Measurements from ENCODE around the gene EIF4E3. TPM values are rescaled to one million over a fixed set of nuclear protein-coding genes. Genes with fewer than 3 reads are reported as not detected.

EIF4E3 gene
- total and polyA plus RNA-seq, 2 donors (not counting 1 experiment from before 2014, with no cell fraction given), result 1.00 to 5.0 TPM

- Histone ChIP-seq H3K27me3 (replicated peaks in 1 of 4; ENCODE audit: control extremely low read depth in 1 of 4, control insufficient read depth in 3 of 4, insufficient read depth in 4 of 4, low read length in 3 of 4) (no peaks in the 10 kb centered on the region), H3K36me3 (replicated peaks in 1 of 2; ENCODE audit: control extremely low read depth in 1 of 2, control insufficient read depth in 1 of 2, extremely low read depth in 1 of 2, insufficient read depth in 2 of 2, low read length in 1 of 2) (no peaks in the 10 kb centered on the region), H3K4me2 (replicated peaks; ENCODE audit: low read depth, low read length, poor library complexity, severe bottlenecking) (no peak overlapping the region), H3K27ac (ENCODE audit: low read length in 2 of 2) (no peak overlapping the region), H3K4me1 (ENCODE audit: control insufficient read depth in 2 of 2, insufficient read depth in 2 of 2, low read length in 2 of 2) (peaks cover 8% of the 10 kb centered on the region in 2 donors), H3K9me3 (ENCODE audit: control extremely low read depth in 1 of 3, control insufficient read depth in 2 of 3, insufficient read depth in 1 of 3, low read length in 2 of 3) (no peaks in the 10 kb centered on the region), H3K4me3 (ENCODE audit: control extremely low read depth in 1 of 5, extremely low read depth in 1 of 5, insufficient read depth in 1 of 5, low read depth in 2 of 5, low read length in 4 of 5) (no peak overlapping the region), H3K79me2 (ENCODE audit: control insufficient read depth, insufficient read depth, low read length) (no peaks in the 10 kb centered on the region), H2AFZ (ENCODE audit: insufficient read depth, low read depth, low read length, poor library complexity, severe bottlenecking) (peak overlapping the region; percentile 13), H4K20me1 (ENCODE audit: control insufficient read depth, insufficient read depth, low read length, poor library complexity, severe bottlenecking) (no peaks in the 10 kb centered on the region), H3K9ac (ENCODE audit: low read length) (no peak overlapping the region)
- DNase-seq (peak; percentile 32), ATAC-seq (ENCODE audit: low read depth) (peak; percentile 62)
- H3K27ac Mint-ChIP-seq, result no peak overlapping the region
- H3K27me3 Mint-ChIP-seq, result no peaks in the 10 kb centered on the region
- CTCF ChIA-PET, result no interaction called here
- peaks cover 8% of the 10 kb centered on the region for H3K4me1 Mint-ChIP-seq
- intact Hi-C loops (cut with micrococcal nuclease), result no loop called here
- TF ChIP-seq CTCF (IDR thresholded peaks at IDR 0.05) (no peak), EZH2 (IDR thresholded peaks at IDR 0.05; ENCODE audit: borderline replicate concordance, insufficient read depth, low read depth, low read length, poor library complexity, severe bottlenecking) (no peak)
- H3K4me3 Mint-ChIP-seq, result no peak overlapping the region
- POLR2A ChIA-PET, result no interaction called here
- WGBS (ENCODE audit: insufficient coverage), result no CpG with 5 or more reads among the region's 2 CpGs
- no peaks in the 10 kb centered on the region for H3K9me3 Mint-ChIP-seq (ENCODE audit: insufficient read depth)
These were observed 95.5 kb downstream of the EIF4E3 start for GRCh38 chr3:71629711-71630110.

- CTCF ChIA-PET, result no interaction called here
- H3K4me2 ChIP-seq (replicated peaks; ENCODE audit: low read depth, low read length, poor library complexity, severe bottlenecking), result no peak overlapping the region
- ATAC-seq (ENCODE audit: low read depth), result no peak
- H3K9ac ChIP-seq (ENCODE audit: low read length), result no peak overlapping the region
- Mint-ChIP-seq H3K9me3 (ENCODE audit: insufficient read depth) (no peaks in the 10 kb centered on the region), H3K27ac (no peak overlapping the region), H3K27me3 (no peaks in the 10 kb centered on the region), H3K4me1 (peaks cover 8% of the 10 kb centered on the region), H3K4me3 (no peak overlapping the region)
- no peaks in the 10 kb centered on the region for H4K20me1 ChIP-seq (ENCODE audit: control insufficient read depth, insufficient read depth, low read length, poor library complexity, severe bottlenecking)
- H3K36me3 ChIP-seq (replicated peaks in 1 of 2; ENCODE audit: control extremely low read depth in 1 of 2, control insufficient read depth in 1 of 2, extremely low read depth in 1 of 2, insufficient read depth in 2 of 2, low read length in 1 of 2), result no peaks in the 10 kb centered on the region
- POLR2A ChIA-PET, result no interaction called here
- H3K27me3 ChIP-seq (replicated peaks in 1 of 4; ENCODE audit: control extremely low read depth in 1 of 4, control insufficient read depth in 3 of 4, insufficient read depth in 4 of 4, low read length in 3 of 4), result no peaks in the 10 kb centered on the region
- H2AFZ ChIP-seq (ENCODE audit: insufficient read depth, low read depth, low read length, poor library complexity, severe bottlenecking), result peak overlapping the region; percentile 13
- intact Hi-C loops (cut with micrococcal nuclease), result no loop called here
- H3K9me3 ChIP-seq (ENCODE audit: control extremely low read depth in 1 of 3, control insufficient read depth in 2 of 3, insufficient read depth in 1 of 3, low read length in 2 of 3), result no peaks in the 10 kb centered on the region
- TF ChIP-seq EZH2 (IDR thresholded peaks at IDR 0.05; ENCODE audit: borderline replicate concordance, insufficient read depth, low read depth, low read length, poor library complexity, severe bottlenecking) (no peak), CTCF (IDR thresholded peaks at IDR 0.05) (no peak)
- no peak overlapping the region for H3K4me3 ChIP-seq (ENCODE audit: control extremely low read depth in 1 of 5, extremely low read depth in 1 of 5, insufficient read depth in 1 of 5, low read depth in 2 of 5, low read length in 4 of 5)
- H3K79me2 ChIP-seq (ENCODE audit: control insufficient read depth, insufficient read depth, low read length), result no peaks in the 10 kb centered on the region
- peaks cover 8% of the 10 kb centered on the region in 2 donors for H3K4me1 ChIP-seq (ENCODE audit: control insufficient read depth in 2 of 2, insufficient read depth in 2 of 2, low read length in 2 of 2)
- no peak overlapping the region for H3K27ac ChIP-seq (ENCODE audit: low read length in 2 of 2)
- 92% methylated on average over 2 of the region's 8 CpGs for WGBS (ENCODE audit: insufficient coverage)
- DNase-seq, result no peak
These were observed 95.9 kb downstream of the EIF4E3 start for GRCh38 chr3:71629289-71629688.

Data from B cell (primary cell).